Kidney epithelial cell (primary cell): Measurements from ENCODE around the gene TSNAXIP1. TPM values are rescaled to one million over a fixed set of nuclear protein-coding genes. Genes with fewer than 3 reads are reported as not detected.

Source experiments
- DNase-seq: peaks from one replicate; pipeline ENCODE4 v3.0.0-alpha.2; 2010; ENCODE audit warnings: low read depth
- H3K27me3 ChIP-seq: 2 replicates; pipeline ENCODE4 v1.6.0; 2011; ENCODE audit warnings: low read length; ENCODE audit not compliant: control insufficient read depth, insufficient read depth
- H3K36me3 ChIP-seq: 2 replicates; pipeline ENCODE4 v1.5.1; 2011; ENCODE audit warnings: low read length; ENCODE audit not compliant: control insufficient read depth, insufficient read depth
- H3K4me3 ChIP-seq: 2 replicates; pipeline ENCODE4 v1.5.1; 2011; ENCODE audit warnings: low read depth, mild to moderate bottlenecking, control low read depth, low read length
- CTCF ChIP-seq: IDR thresholded peaks from 2 replicates; pipeline ENCODE4 v1.5.1; 2011; ENCODE audit warnings: mild to moderate bottlenecking, moderate library complexity, low read length, control low read depth, inconsistent platforms; ENCODE audit not compliant: insufficient read depth, poor library complexity, severe bottlenecking
- total RNA-seq: library from RNA; depleted of rRNA; stranded (reverse); fragments of >200 nt; gene quantifications from 2 replicates; pipeline ENCODE4 v1.2.3, GENCODE V29; 2015

Gene TSNAXIP1
- total RNA-seq, 1 donor from 2014 or later, result 0.63 TPM

- Histone ChIP-seq H3K36me3 (no peaks in the 10 kb centered on the region), H3K27me3 (no peaks in the 10 kb centered on the region), H3K4me3 (no peak overlapping the region)
- no peak for DNase-seq
- no peak for TF ChIP-seq CTCF
These were observed 36.2 kb upstream of the TSNAXIP1 start for GRCh38 chr16:67770346-67770991.

GRCh38 chr16:67773099-67773498, 33.6 kb upstream of the TSNAXIP1 start:
- Histone ChIP-seq H3K27me3 (no peaks in the 10 kb centered on the region), H3K36me3 (no peaks in the 10 kb centered on the region), H3K4me3 (no peak overlapping the region)
- no peak for DNase-seq
- no peak for TF ChIP-seq CTCF

GRCh38 chr16:67773569-67774456, 32.9 kb upstream of the TSNAXIP1 start:
- Histone ChIP-seq H3K4me3 (no peak overlapping the region), H3K27me3 (no peaks in the 10 kb centered on the region), H3K36me3 (no peaks in the 10 kb centered on the region)
- TF ChIP-seq CTCF, result no peak
- no peak for DNase-seq

GRCh38 chr16:67774457-67774853, 32.2 kb upstream of the TSNAXIP1 start:
- Histone ChIP-seq H3K36me3 (no peaks in the 10 kb centered on the region), H3K27me3 (no peaks in the 10 kb centered on the region), H3K4me3 (no peak overlapping the region)
- no peak for DNase-seq
- TF ChIP-seq CTCF, result no peak

GRCh38 chr16:67775273-67775672, 31.4 kb upstream of the TSNAXIP1 start:
- no peak for DNase-seq

More at GRCh38 chr16:67775273-67775672, 31.4 kb upstream of the TSNAXIP1 start:
- no peak for TF ChIP-seq CTCF
- no peaks in the 10 kb centered on the region for H3K27me3 ChIP-seq
- H3K4me3 ChIP-seq, result no peak overlapping the region
- H3K36me3 ChIP-seq, result no peaks in the 10 kb centered on the region
